SK-N-SH (cell line): ENCODE measurements around the gene THBS1. TPM values are rescaled to one million over a fixed set of nuclear protein-coding genes. Genes with fewer than 3 reads are reported as not detected.

Source experiments
- CTCF ChIA-PET: fragments of 300-600, 350-600 bp; formaldehyde crosslinking; extraction: SDS; loops from one replicate; lab custom pipeline; 2021; lab: Yijun Ruan, JAX
- POLR2A ChIA-PET: fragments of 350-600 bp; sonication (Branson Sonifier 250); formaldehyde crosslinking; extraction: SDS; loops from one replicate; lab custom pipeline; 2020; ENCODE audit warnings: antibody characterized with exemption, inconsistent platforms; lab: Yijun Ruan, JAX
- DNase-seq: peaks from one replicate; pipeline ENCODE4 v3.0.0; 2012
- H2AFZ ChIP-seq: fragments of 200-600 bp; sonication (generic); 2 replicates; pipeline ENCODE4 v1.8.1; 2016; ENCODE audit warnings: antibody characterized with exemption, mild to moderate bottlenecking, low read depth
- H3F3A ChIP-seq: fragments of 200-600 bp; sonication (generic); replicated peaks from 2 replicates; pipeline ENCODE3; 2016; ENCODE audit warnings: antibody characterized with exemption, mild to moderate bottlenecking; ENCODE audit not compliant: insufficient read depth
- H3K27ac ChIP-seq, 2 experiments: fragments of 200-500 bp in 1 of 2; fragments of 200-600 bp in 1 of 2; sonication (Bioruptor generic) in 1 of 2; sonication (generic), shearing (Covaris generic) in 1 of 2; 2 replicates each; pipeline versions ENCODE4 v1.5.1 to v1.6.1; 2014 to 2016; ENCODE audit warnings: low read depth in 2 of 2, inconsistent platforms in 1 of 2, low read length in 1 of 2, mild to moderate bottlenecking in 1 of 2, mixed read lengths in 1 of 2
- H3K27me3 ChIP-seq: fragments of 200-600 bp; sonication (generic), shearing (Covaris generic); 2 replicates; pipeline ENCODE4 v1.6.1; 2016; ENCODE audit warnings: mixed run types; ENCODE audit not compliant: insufficient read depth
- H3K36me3 ChIP-seq, 2 experiments: fragments of 200-500 bp in 1 of 2; fragments of 200-600 bp in 1 of 2; sonication (Bioruptor generic) in 1 of 2; sonication (generic) in 1 of 2; replicated peaks in 1 of 2; 2 replicates each; pipeline versions ENCODE3 to v1.5.1; 2014 to 2016; ENCODE audit warnings: low read length in 1 of 2, mild to moderate bottlenecking in 1 of 2; ENCODE audit not compliant: insufficient read depth in 2 of 2, control insufficient read depth in 1 of 2
- H3K4me1 ChIP-seq, 2 experiments: fragments of 200-500 bp in 1 of 2; fragments of 200-600 bp in 1 of 2; sonication (Bioruptor generic) in 1 of 2; sonication (generic), shearing (Covaris generic) in 1 of 2; 2 replicates each; pipeline versions ENCODE4 v1.5.1 to v1.6.1; 2014 to 2016; ENCODE audit warnings: low read depth in 1 of 2, low read length in 1 of 2, mixed run types in 1 of 2; ENCODE audit not compliant: insufficient read depth in 2 of 2, control insufficient read depth in 1 of 2
- H3K4me2 ChIP-seq: fragments of 200-600 bp; sonication (generic), shearing (Covaris generic); 2 replicates; pipeline ENCODE4 v1.6.1; 2017; ENCODE audit warnings: mixed run types
- H3K4me3 ChIP-seq, 2 experiments: fragments of 200-500 bp in 1 of 2; fragments of 200-600 bp in 1 of 2; sonication (Bioruptor generic) in 1 of 2; sonication (generic), shearing (Covaris generic) in 1 of 2; 2 replicates each; pipeline versions ENCODE4 v1.5.1 to v1.8.1; 2014 to 2016; ENCODE audit warnings: low read depth in 2 of 2, inconsistent platforms in 1 of 2, low read length in 1 of 2, mild to moderate bottlenecking in 1 of 2, mixed read lengths in 1 of 2, moderate library complexity in 1 of 2
- H3K79me2 ChIP-seq: fragments of 200-600 bp; sonication (generic); 2 replicates; pipeline ENCODE4 v1.8.1; 2017; ENCODE audit warnings: mild to moderate bottlenecking; ENCODE audit not compliant: insufficient read depth
- H3K9ac ChIP-seq: fragments of 200-600 bp; sonication (generic); 2 replicates; pipeline ENCODE4 v1.6.1; 2017; ENCODE audit warnings: mixed run types
- H3K9me2 ChIP-seq: fragments of 200-600 bp; sonication (generic); 2 replicates; pipeline ENCODE4 v1.6.1; 2017; ENCODE audit warnings: mixed run types
- H3K9me3 ChIP-seq: fragments of 200-600 bp; sonication (generic); 2 replicates; pipeline ENCODE4 v1.6.1; 2017; ENCODE audit warnings: mixed run types, mild to moderate bottlenecking, moderate library complexity
- H4K20me1 ChIP-seq: fragments of 200-600 bp; sonication (generic); 2 replicates; pipeline ENCODE4 v1.6.1; 2017; ENCODE audit warnings: mild to moderate bottlenecking, mixed run types; ENCODE audit not compliant: insufficient read depth
- CTCF ChIP-seq: fragments of 200-600 bp; sonication (generic); IDR thresholded peaks from 2 replicates; pipeline ENCODE4 v1.6.1; 2017; ENCODE audit warnings: antibody characterized with exemption, mild to moderate bottlenecking, moderate library complexity
- EP300 ChIP-seq, 2 experiments: IDR thresholded peaks; 2 replicates each; pipeline versions ENCODE4 v1.4.0 to v1.6.1; 2012; ENCODE audit warnings: borderline replicate concordance in 1 of 2, low read depth in 1 of 2, low read length in 1 of 2
- EZH2phosphoT487 ChIP-seq: fragments of 200-600 bp; sonication (generic); IDR thresholded peaks from 2 replicates; pipeline ENCODE4 v1.6.1; 2017; ENCODE audit warnings: low read depth, mixed run types, mild to moderate bottlenecking, antibody characterized with exemption, moderate library complexity, borderline replicate concordance
- FOSL2 ChIP-seq: IDR thresholded peaks from 2 replicates; pipeline ENCODE4 v1.4.0; 2012; ENCODE audit warnings: low read depth, mild to moderate bottlenecking, moderate library complexity, borderline replicate concordance
- IRF3 ChIP-seq: fragments of 150-350 bp; IDR thresholded peaks from 2 replicates; pipeline ENCODE4 v1.6.1; 2016; ENCODE audit warnings: mild to moderate bottlenecking, low read depth, low read length
- JUND ChIP-seq: IDR thresholded peaks from 2 replicates; pipeline ENCODE4 v1.4.0; 2012
- MAX ChIP-seq: IDR thresholded peaks from 2 replicates; pipeline ENCODE4 v1.4.0; 2012; ENCODE audit warnings: low read depth
- NFIC ChIP-seq: IDR thresholded peaks from 2 replicates; pipeline ENCODE4 v1.4.0; 2012; ENCODE audit warnings: borderline replicate concordance
- POLR2AphosphoS5 ChIP-seq: IDR thresholded peaks from 2 replicates; pipeline ENCODE4 v1.6.1; 2012; ENCODE audit warnings: low read depth, low read length
- REST ChIP-seq: IDR thresholded peaks from 2 replicates; pipeline ENCODE4 v1.6.1; 2012; ENCODE audit warnings: mild to moderate bottlenecking, low read depth, low read length, moderate library complexity
- RXRA ChIP-seq: IDR thresholded peaks from 2 replicates; pipeline ENCODE4 v1.4.0; 2012; ENCODE audit warnings: low read depth, mild to moderate bottlenecking, borderline replicate concordance
- SMC3 ChIP-seq: IDR thresholded peaks from 2 replicates; pipeline ENCODE4 v1.6.1; 2012; ENCODE audit warnings: low read depth, low read length, improper control_type of control experiment
- TAF1 ChIP-seq: IDR thresholded peaks from 2 replicates; pipeline ENCODE4 v1.6.1; 2012; ENCODE audit warnings: low read depth, mild to moderate bottlenecking, low read length, moderate library complexity, borderline replicate concordance
- TEAD4 ChIP-seq: IDR thresholded peaks from 2 replicates; pipeline ENCODE4 v1.4.0; 2012; ENCODE audit warnings: mild to moderate bottlenecking, borderline replicate concordance; ENCODE audit not compliant: insufficient read depth
- USF1 ChIP-seq: IDR thresholded peaks from 2 replicates; pipeline ENCODE4 v1.4.0; 2012; ENCODE audit warnings: low read depth, borderline replicate concordance
- YY1 ChIP-seq: IDR thresholded peaks from 2 replicates; pipeline ENCODE4 v1.4.0; 2012; ENCODE audit warnings: low read depth, mild to moderate bottlenecking
- ZBTB33 ChIP-seq: IDR thresholded peaks from 2 replicates; pipeline ENCODE4 v1.4.0; 2012; ENCODE audit warnings: low read depth, borderline replicate concordance
- WGBS: methylation state at CpG from one replicate; pipeline ENCODE4 v1.1.6; 2017; ENCODE audit warnings: low lambda C conversion rate; 5-methylcytosine and 5-hydroxymethylcytosine counted together
- polyA plus RNA-seq, 3 experiments: library from polyadenylated mRNA; depleted of rRNA; stranded (reverse); fragments of >200 nt; gene quantifications; 2 replicates each; pipeline ENCODE4 v1.2.3, GENCODE V29; 2012

THBS1 gene
- polyA plus RNA-seq, 1 of the 3 experiments (the other 2 are of a cell fraction): 117 TPM

- no peak for TF ChIP-seq ZBTB33
- TF ChIP-seq REST: no peak
- TF ChIP-seq IRF3: no peak
- no peak for TF ChIP-seq USF1
- TF ChIP-seq FOSL2: no peak
- TF ChIP-seq MAX: no peak
- TF ChIP-seq YY1: no peak
- no peak for TF ChIP-seq TEAD4
- no peak for TF ChIP-seq CTCF
- TF ChIP-seq, all 33 proteins: peak for 0
Measured at GRCh38 chr15:39631357-39631756, 50.5 kb downstream of the THBS1 start (continued).

GRCh38 chr15:39638041-39638440 lies 57.2 kb downstream of the THBS1 start:
- Histone ChIP-seq H3K27me3 (no peaks in the 10 kb centered on the region), H3K9me3 (no peaks in the 10 kb centered on the region), H3K27ac (no peak overlapping the region), H3K36me3 (no peaks in the 10 kb centered on the region), H3K4me1 (peaks cover 9 to 21% of the 10 kb centered on the region in 2 experiments), H3K79me2 (no peaks in the 10 kb centered on the region), H4K20me1 (no peaks in the 10 kb centered on the region), H3K4me3 (no peak overlapping the region), H3F3A (peaks cover 23% of the 10 kb centered on the region), H3K9ac (no peak overlapping the region), H2AFZ (no peak overlapping the region), H3K4me2 (no peak overlapping the region), H3K9me2 (no peaks in the 10 kb centered on the region)
- POLR2A ChIA-PET: no interaction called here
- CTCF ChIA-PET: no interaction called here
- WGBS: 92% methylated on average over 1 of the region's 1 CpG
- TF ChIP-seq JUND: no peak
- TF ChIP-seq NFIC: no peak
- TF ChIP-seq YY1: no peak
- TF ChIP-seq EP300 (IDR thresholded peaks at IDR 0.05; ENCODE audit: borderline replicate concordance in 1 of 2, low read depth in 1 of 2, low read length in 1 of 2): no peak
- TF ChIP-seq MAX: no peak
- no peak for TF ChIP-seq RXRA
- no peak for TF ChIP-seq TAF1
- TF ChIP-seq SMC3: no peak
- TF ChIP-seq EZH2phosphoT487: no peak
- no peak for TF ChIP-seq POLR2AphosphoS5
- no peak for DNase-seq
